A549 (cell line): ENCODE measurements around the gene DOCK1.

Experiments
- BHLHE40 ChIP-seq: IDR thresholded peaks from 2 replicates; pipeline ENCODE4 v1.6.1; 2012; ENCODE audit warnings: low read depth, low read length, inconsistent platforms
- CEBPB ChIP-seq, 2 experiments: fragments of >200 bp in 1 of 2; sonication (Bioruptor Twin) in 1 of 2; formaldehyde crosslinking in 1 of 2; IDR thresholded peaks; 2 replicates each; pipeline ENCODE4 v1.6.1; 2012 to 2016
- CTCF ChIP-seq: fragments of >200 bp; sonication (Bioruptor Twin); formaldehyde crosslinking; IDR thresholded peaks from 3 replicates; pipeline ENCODE4 v1.5.1; 2016
- EP300 ChIP-seq, 2 experiments: fragments of >200 bp; sonication (Bioruptor Twin); formaldehyde crosslinking; IDR thresholded peaks; 2 replicates in 1 of 2; 3 replicates in 1 of 2; pipeline ENCODE4 v1.6.1; 2016 to 2017
- HDAC2 ChIP-seq: fragments of 200-600 bp; sonication (generic); IDR thresholded peaks from 2 replicates; pipeline ENCODE4 v1.6.1; 2016
- HOXA7 ChIP-seq: fragments of 250-450 bp; sonication (Bioruptor Pico); IDR thresholded peaks from 2 replicates; pipeline ENCODE4 v1.5.0; 2020; ENCODE audit warnings: mild to moderate bottlenecking, moderate library complexity
- JUN ChIP-seq, 2 experiments: fragments of >200 bp; sonication (Bioruptor Twin); formaldehyde crosslinking; IDR thresholded peaks; 2 replicates in 1 of 2; 3 replicates in 1 of 2; pipeline ENCODE4 v1.6.1; 2016 to 2017
- MAX ChIP-seq: IDR thresholded peaks from 2 replicates; pipeline ENCODE4 v1.6.1; 2012
- PBX3 ChIP-seq: IDR thresholded peaks from 2 replicates; pipeline ENCODE4 v1.6.1; 2012
- POLR2A ChIP-seq: IDR thresholded peaks from 2 replicates; pipeline ENCODE4 v1.6.1; 2012; ENCODE audit warnings: mild to moderate bottlenecking, low read length
- RFX5 ChIP-seq: fragments of 450-650 bp; IDR thresholded peaks from 2 replicates; pipeline ENCODE4 v1.7.1; 2014; ENCODE audit warnings: antibody characterized with exemption, mild to moderate bottlenecking, moderate library complexity

GRCh38 chr10:127080317-127080716, 175.1 kb downstream of the DOCK1 start:
- TF ChIP-seq CTCF = no peak
- no peak for TF ChIP-seq PBX3
- TF ChIP-seq MAX = no peak
- TF ChIP-seq JUN (IDR thresholded peaks at IDR 0.05) = no peak
- no peak for TF ChIP-seq HDAC2
- TF ChIP-seq RFX5 = no peak
- no peak for TF ChIP-seq POLR2A
- TF ChIP-seq CEBPB (IDR thresholded peaks at IDR 0.05) = no peak
- no peak for TF ChIP-seq BHLHE40
- TF ChIP-seq HOXA7 (CRISPR knock-in tag) = no peak
- no peak for TF ChIP-seq EP300 (IDR thresholded peaks at IDR 0.05)
